Right ventricle myocardium inferior (tissue), 1 donor: ENCODE results near the gene LARGE1. TPM values are rescaled to one million over a fixed set of nuclear protein-coding genes. Genes with fewer than 3 reads are reported as not detected.
"Not testable (repeated sequence)": the region's sequence is repeated elsewhere in the genome, so short reads cannot be mapped to it uniquely, and the experiment has no call there.

Experiments used
- ATAC-seq: fragments of 200-7000 bp; cut with Tn5 transposase; one replicate; pipeline ENCODE4 v1.9.1; 2020; ENCODE audit warnings: mild to moderate bottlenecking, moderate library complexity
- DNase-seq: peaks from one replicate; pipeline ENCODE4 v3.0.0; 2021; ENCODE audit errors: missing footprints
- intact Hi-C: fragments of 100-400 bp; cut with DNase I; formaldehyde crosslinking; loops from one replicate; pipeline ENCODE4 v1.11.0; 2022
- total RNA-seq: library from RNA; stranded (reverse); fragmentation: NEBNext Ultra II Directional; extraction: Animal tissue kit (Norgen Biotek cat#: 25700); gene quantifications from one replicate; pipeline ENCODE4 v1.2.1, GENCODE V29; 2021
- donor health status: DM: no; HTN: yes; CAD: no; lungs with severe emphysema.

Gene LARGE1
- total RNA-seq, 1 donor from 2014 or later, result 152 TPM

DNA sequence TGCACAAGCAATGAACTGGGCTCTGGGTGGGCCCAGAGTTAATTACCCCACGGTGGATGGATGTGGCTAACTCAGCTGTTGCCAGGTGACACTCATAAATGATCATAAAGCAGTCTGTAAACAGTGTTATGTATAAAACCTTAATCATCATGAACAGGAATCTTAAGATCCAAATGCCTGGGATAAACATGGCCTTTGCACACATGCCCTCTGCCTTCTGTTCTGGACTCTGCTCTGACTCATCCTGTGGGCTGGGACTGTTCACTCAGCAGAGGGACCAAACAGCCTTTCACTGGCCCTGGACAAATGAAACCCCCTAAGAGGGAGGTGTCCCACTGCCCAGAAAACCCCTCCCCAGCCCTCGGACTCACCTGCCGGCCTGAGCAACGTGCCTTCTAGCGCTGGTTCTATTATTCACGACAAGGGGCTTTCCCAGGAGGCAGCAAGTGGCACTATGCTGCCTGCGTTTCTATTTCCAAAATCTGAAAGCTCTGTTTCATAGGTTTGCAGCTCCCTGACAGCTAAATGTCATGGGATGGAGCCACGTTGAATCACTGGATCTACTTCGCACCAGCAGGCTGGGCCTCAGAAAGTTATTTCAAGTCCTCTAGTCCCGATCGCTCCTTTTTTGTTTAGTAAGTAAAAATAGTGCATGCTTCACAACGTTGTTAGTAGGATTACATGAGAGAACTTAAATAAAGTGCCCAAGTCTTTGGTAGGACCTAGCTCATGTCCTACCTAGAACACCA, 53.0 kb downstream of the LARGE1 start:
- DNase-seq, result no peak

DNA sequence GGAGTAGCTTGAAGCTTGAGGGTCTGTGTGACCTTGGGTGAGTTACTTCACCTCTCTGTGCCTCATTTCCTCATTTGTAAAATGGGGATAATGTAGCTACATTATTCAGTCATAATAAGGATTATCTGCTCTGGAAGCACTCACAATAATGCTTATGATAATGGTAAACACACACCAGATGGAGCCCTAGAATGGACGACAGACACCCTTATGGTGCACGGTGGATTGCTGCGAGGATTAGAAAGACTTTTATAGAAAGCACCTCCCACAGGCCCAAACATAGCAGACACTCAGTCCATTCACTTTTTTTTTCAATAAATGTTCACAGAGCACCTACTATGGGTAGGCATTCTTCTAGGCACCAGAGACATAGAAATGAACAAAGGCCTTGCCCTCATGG, 53.8 kb downstream of the LARGE1 start:
- no peak for DNase-seq
- no peak for ATAC-seq
- intact Hi-C loops, result loop anchor here (5.0 kb wide), 1 partner anchor 44 kb away; no protein-coding TSS in a partner anchor

More for the DNA sequence above, 53.0 kb downstream of the LARGE1 start:
- intact Hi-C loops, result loop anchor here (5.0 kb wide), 1 partner anchor 45 kb away; no protein-coding TSS in a partner anchor
- no peak for ATAC-seq

DNA sequence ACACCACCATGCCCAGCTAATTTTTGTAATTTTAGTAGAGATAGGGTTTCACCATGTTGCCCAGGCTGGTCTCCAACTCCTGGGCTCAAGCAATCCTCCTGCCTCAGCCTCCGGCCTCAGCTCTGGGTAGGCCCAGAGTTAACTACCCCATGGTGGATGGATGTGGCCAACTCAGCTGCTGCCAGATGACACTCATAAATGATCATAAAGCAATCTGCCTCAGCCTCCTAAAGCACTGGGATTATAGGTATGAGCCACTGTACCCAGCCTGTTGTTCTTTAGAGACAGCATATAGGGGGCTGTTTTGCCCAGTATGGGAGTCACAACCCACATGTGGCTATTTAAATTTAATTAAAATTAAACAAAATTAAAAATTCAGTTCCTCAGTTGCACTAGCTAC, 54.3 kb downstream of the LARGE1 start:
- intact Hi-C loops, result loop anchor here (5.0 kb wide), 1 partner anchor 44 kb away; no protein-coding TSS in a partner anchor
- no peak for DNase-seq
- no peak for ATAC-seq

DNA sequence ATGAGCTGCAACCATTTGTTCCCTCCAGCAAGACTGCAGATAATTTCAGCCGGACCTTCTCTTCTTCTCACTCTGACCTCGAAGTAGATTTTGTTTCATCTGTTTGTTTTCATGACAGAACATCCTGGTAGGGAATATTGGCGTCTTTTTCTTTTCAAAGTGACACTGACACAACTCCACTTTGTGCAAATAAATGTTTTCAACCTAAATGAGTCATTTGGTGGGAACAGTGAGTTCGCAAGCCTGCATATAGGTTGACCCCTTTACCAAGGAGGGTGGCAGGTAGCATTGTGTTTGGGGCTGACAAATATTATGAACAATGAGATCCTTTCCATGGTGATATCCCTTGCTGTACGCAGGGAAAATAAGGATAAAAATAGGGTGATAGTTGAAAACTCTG, 55.0 kb downstream of the LARGE1 start:
- no peak for ATAC-seq
- DNase-seq, result no peak
- intact Hi-C loops, result loop anchor here (5.0 kb wide), 1 partner anchor 43 kb away; no protein-coding TSS in a partner anchor

DNA sequence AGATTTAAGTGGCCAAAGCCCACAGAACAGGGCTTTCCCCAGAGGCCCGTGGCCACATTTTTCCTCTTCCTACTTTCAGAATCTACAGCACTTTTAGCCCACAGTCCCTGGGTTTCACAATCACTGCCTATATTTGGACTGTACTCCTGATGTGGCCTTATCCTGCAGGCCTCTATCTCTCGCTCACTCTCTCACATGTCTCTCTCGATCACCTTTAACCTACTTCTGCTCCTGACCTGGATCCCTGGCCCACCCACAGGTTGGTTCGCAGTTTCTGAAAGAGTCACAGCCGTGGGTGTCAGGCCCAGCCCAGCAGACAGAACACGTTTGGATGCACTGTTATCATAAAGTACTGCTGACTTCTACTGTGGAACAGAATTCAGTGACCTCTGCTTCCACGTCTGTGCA, 55.5 kb downstream of the LARGE1 start:
- ATAC-seq, result peak; percentile 85
- no peak for DNase-seq
- intact Hi-C loops, result loop anchor here (5.0 kb wide), 1 partner anchor 42 kb away; no protein-coding TSS in a partner anchor

DNA sequence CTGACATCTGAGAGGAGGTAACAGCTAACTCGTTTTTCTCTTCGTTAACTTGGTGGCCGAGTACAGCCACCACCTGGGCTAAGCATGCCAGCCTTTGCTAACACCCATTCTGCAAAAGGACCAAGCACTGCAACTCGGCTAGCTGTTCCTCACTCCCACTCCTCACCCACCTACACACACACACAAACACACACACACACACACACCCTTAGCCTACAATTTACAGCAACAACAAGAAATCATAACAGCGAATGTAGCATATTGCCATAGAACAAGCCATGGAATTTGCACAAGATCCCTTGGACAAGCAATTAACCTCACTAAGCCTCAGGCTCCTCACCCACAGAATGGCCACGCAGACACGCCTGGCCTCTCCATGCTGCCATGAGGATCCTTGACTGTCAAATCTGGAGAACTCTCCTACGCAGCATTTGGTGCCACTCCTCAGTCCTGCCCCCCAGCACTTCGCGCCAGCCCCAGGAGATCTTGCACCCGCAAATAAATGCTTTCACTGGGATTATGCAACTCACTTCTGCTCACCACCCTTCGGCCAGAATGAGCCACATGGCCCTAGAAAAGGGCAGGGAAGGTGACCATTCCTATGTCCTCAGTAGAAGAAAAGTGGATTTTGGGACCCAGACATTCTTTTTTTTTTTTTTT, 58.9 kb downstream of the LARGE1 start:
- no peak for ATAC-seq
- intact Hi-C loops, result no loop called here
- DNase-seq, result no peak

DNA sequence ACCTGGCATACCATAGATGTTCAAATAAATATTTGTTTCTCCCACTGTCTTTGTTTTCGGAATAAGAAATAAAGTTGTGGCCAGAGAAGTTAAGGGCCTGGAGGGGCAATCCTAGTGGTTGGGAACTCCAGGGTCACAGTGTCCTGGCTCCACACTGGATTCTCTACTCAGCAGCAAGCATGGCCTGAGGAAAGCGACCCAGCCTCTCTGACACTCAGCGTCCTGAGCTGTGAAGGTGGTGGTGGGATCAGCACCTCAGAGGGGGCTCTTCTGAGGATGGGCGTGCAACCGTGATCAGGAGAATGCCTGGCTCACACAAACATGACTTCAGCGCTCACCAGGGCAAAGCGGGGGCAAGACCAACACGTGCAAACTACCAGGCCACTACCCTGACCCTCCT, 59.9 kb downstream of the LARGE1 start:
- ATAC-seq (no peak), DNase-seq (no peak)
- intact Hi-C loops, result no loop called here

DNA sequence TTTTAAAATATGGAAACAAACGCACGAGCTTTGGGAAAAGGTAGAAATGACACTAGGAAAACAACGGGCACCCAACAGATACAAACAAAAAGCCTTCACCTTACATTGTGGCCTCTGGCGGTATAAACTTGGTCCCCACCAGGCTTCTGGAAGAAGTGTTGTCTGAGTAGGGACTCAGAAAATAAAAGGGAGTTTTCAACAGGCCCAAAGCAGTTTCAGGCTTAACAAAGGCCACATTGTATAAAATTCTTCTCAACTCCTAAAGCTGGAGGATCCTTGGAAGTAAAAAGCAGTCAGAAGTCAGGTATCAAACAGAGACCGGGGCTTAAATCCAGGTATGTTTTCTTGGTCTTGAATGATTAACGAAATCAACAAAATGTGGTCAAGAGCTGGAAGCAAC, 61.0 kb downstream of the LARGE1 start:
- no peak for DNase-seq
- no peak for ATAC-seq
- intact Hi-C loops, result no loop called here

DNA sequence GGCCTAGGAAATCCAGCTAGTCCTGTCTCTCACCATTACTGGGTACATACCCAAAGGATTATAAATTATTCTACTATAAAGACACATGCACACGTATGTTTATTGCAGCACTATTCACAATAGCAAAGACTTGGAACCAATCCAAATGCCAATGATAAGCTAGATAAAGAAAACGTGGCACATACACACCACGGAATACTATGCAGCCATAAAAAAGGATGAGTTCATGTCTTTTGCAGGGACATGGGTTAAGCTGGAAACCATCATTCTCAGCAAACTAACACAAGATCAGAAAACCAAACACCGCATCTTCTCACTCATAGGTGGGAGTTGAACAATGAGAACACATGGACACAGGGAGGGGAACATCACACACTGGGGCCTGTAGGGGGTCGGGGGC, 61.6 kb downstream of the LARGE1 start:
- intact Hi-C loops, ATAC-seq, DNase-seq: not testable (repeated sequence)

DNA sequence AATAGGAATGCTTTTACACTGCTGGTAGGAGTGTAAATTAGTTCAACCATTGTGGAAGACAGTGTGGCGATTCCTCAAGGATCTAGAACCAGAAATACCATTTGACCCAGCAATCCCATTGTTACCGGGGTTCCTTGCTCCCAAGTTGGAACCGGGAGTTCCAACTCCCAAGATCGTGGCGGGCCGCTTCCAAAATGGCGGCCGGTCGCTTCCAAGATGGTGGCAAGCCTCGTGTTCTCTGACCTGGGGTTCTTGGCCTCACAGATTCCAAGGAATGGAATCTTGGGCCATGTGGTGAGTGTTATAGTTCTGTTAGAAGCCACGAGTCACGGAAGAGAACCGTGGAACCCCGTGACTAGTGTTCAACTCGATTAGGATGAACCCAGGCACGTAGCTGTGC, 62.5 kb downstream of the LARGE1 start:
- DNase-seq, intact Hi-C loops, ATAC-seq: not testable (repeated sequence)

DNA sequence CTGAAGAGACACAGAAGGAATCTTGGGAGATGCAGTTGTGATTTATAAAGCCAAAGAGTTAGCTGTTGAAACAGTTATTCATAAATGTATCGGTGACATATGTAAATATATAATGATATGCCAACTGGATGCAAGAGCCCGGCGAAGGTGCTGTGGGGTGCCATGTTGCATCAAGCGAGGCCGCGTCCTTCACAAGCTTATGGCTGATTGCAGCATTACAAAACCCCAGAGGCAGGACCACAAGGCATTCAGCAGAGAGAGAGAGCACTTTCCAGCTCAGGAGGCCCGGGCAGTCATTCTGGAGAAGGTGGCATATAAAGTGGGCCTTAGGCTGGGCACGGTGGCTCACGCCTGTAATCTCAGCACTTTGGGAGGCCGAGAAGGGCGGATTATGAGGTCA, 65.6 kb downstream of the LARGE1 start:
- intact Hi-C loops, result no loop called here
- ATAC-seq, result no peak
- no peak for DNase-seq

DNA sequence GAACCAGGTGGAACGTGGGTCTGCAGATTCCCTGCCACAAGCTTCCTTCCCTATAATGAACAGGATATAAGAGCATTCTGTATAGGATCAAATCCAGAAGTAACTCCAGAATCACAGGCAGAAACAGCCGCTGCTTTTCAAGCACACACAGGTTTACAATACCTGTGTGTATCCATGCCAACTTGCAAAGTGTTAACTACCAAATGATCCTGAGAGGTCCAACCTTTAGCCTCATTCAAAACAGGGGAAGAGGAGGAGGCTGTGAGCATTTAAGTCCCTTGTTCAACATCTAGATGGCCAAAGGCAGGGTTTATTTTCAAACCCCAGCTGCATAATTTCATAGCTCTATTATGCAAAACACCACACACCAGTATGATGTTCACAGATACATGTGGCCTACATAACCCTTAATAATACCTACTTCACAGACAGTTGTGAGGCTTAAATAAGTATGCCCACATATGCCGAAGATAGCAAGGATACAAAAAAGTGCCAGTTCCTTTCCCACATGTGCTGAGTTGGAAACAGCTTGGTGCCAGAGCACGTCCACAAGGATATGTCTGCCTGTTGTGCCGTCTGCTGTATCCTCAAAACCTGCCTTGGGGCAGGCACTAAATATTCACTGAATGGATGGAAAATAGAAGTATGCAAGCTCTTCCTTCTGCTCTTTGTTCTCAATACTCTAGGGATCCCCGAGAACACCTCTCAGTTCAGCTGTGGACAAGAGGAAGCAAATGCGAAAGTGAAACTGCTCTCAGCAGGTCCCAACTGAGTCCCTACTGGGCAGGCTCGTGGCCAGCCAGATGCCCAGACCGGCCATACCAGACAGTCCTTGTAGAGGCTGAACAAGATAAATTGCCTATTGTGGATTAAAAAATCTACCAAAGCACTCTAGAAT, 66.8 kb downstream of the LARGE1 start:
- DNase-seq (peak; percentile 71), ATAC-seq (peak; percentile 92)
- intact Hi-C loops, result no loop called here

DNA sequence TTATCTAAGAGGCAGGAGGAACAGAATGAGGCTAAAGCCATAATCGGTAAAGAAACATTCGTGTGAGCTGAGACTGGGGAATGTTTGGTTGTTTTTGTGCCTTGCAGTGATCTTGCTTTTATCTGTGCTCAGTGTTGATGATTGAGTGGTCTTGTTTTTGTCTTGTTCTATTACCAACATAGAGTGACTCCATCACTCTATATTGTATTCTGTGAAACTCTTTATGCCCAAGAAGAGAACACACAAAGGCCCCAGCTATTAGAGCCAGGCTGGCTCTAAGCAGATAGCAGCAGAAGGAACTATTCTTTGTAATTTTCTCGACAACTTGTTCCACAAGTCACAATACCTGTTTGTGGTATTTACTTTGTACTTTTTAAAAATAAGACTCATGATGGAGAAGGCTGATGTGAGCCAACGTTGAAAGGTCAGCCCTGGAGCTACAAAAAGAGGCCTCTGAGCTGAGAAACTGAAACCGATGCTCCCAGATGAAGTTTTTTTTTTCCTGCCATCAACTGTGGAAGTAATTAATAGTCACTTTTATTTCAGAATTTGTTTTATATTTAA, 68.4 kb downstream of the LARGE1 start:
- no peak for ATAC-seq
- intact Hi-C loops, result no loop called here
- no peak for DNase-seq

DNA sequence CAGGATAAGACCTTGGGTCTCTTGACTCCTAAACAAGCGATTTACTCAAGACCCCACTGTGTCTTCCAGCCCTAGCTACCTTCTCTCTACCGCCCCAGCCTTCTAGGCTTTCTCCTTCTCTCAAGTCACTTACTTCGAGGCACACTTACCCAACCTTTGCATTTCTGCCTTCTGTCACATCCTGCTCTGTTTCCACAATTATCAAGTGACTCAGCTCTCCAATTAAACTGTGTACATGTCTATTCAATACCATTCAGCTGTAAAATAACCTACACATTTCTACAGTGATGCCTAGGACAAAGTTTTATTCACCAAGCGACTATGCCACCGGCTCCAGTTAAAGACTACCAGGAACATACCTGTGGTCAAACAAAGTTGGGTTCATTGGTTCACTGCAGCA, 69.0 kb downstream of the LARGE1 start:
- intact Hi-C loops, result no loop called here
- DNase-seq (no peak), ATAC-seq (no peak)

DNA sequence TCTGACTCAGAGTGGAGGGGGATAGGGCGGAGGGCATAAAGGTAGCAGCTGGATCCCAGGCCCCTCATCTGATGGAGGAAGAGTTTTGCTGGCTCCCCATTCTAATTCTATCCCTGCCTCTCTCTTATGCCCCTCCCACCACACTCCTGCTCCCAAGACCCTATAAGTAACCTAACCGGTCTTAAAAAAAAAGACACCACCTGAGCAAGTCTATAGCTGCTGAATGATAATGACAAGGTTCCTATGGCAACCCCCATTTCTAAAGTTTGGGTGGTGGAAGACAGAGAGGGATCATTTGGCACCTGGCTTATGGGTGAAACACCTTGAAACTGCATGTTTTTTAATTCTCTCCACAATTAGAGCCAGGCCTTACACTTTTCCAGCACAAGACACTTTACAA, 69.6 kb downstream of the LARGE1 start:
- intact Hi-C loops, result no loop called here
- ATAC-seq, result no peak
- DNase-seq, result no peak

DNA sequence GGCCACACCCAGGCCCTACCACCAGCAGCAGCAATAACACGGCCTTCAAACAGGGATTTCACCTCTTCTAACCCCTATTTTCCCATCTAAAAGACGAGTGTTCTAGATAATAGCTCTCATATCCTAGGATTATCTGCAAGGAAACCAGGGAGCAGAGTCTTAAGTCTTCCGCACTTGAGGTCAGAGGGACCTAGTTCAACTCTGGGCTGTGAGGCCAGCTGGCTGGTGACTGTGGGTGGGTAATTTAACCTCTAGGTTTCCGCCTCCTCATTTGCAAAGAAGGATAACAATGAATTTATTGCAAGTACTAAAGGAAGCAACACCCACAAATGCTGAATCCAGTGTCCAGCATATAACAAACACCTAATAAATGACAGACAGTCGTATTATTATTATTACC, 70.1 kb downstream of the LARGE1 start:
- ATAC-seq (no peak), DNase-seq (no peak)
- intact Hi-C loops, result no loop called here

DNA sequence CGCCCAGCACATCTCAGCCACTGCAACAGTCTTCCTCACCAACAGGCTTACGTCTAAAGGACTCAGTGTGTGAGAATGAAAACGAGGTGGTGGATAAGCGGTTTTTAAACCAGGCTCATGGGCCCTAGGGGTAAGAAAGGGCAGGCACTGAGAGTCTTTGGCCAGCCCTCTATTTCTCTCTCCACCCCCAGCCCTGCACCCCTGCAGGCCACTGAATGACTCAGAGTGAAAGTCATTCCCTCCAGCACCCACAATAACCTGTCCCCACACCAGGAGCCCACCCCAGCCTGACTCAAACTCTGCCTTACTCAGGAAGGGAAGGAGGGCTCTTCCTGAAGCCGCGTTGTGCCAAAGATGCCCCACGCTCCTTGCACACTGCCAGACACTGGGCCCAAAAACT, 72.0 kb downstream of the LARGE1 start:
- intact Hi-C loops, result no loop called here
- ATAC-seq (no peak), DNase-seq (no peak)

DNA sequence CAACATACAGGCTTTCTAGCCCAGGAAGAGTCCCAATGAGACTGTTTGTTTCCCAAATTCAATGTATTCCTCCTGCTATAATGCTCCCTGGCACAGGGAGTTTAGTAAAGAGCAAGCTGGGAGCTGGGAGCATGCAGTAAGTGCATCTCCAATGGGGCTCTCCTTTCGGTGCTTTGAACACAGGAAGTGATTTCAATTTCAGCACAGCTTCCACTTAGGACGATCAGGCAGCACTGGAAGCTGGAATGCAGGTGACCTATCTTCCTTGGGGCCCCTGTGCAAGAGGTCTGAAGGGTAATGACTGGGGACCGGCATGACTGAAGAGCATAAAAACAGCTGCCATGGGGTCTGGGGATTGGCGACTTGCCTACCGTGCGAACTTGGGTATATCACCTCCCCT, 76.0 kb downstream of the LARGE1 start:
- no peak for DNase-seq
- ATAC-seq, result peak; percentile 21
- intact Hi-C loops, result no loop called here
